WTC11 (cell line): ENCODE results near the gene PRDM5. TPM values are rescaled to one million over a fixed set of nuclear protein-coding genes. Genes with fewer than 3 reads are reported as not detected.
A peak's percentile ranks its signal among the peaks of the same experiment; 100 is the strongest.

Experiments
- ATAC-seq: fragments of 200-7000 bp; cut with Tn5 transposase; 2 replicates; pipeline ENCODE4 v1.10.0; 2021; ENCODE audit warnings: mild to moderate bottlenecking, moderate library complexity
- CTCF ChIA-PET: fragments of 300-600 bp; sonication (Branson Sonifier 250); formaldehyde crosslinking; loops from one replicate; lab custom pipeline; 2021; ENCODE audit warnings: antibody characterized with exemption; lab: Charles Lee
- POLR2A ChIA-PET: fragments of 350-600 bp; sonication (Branson Sonifier 250); formaldehyde crosslinking; loops from one replicate; lab custom pipeline; 2021; ENCODE audit warnings: antibody characterized with exemption; lab: Charles Lee
- DNase-seq: peaks from one replicate; pipeline ENCODE4 v3.0.0; 2021; ENCODE audit warnings: low spot score
- H3K27ac Mint-ChIP-seq: 2 replicates; pipeline ENCODE4 v1.8.0; 2021; ENCODE audit warnings: mixed read lengths
- H3K27me3 Mint-ChIP-seq: 2 replicates; pipeline ENCODE4 v1.8.0; 2021; ENCODE audit warnings: low read depth, mild to moderate bottlenecking, moderate library complexity, mixed read lengths
- H3K36me3 Mint-ChIP-seq: 2 replicates; pipeline ENCODE4 v1.8.0; 2021; ENCODE audit warnings: mixed read lengths
- H3K4me1 Mint-ChIP-seq: 2 replicates; pipeline ENCODE4 v1.8.0; 2022; ENCODE audit warnings: mixed read lengths
- H3K4me3 Mint-ChIP-seq: 2 replicates; pipeline ENCODE4 v1.8.0; 2021; ENCODE audit warnings: mild to moderate bottlenecking, moderate library complexity, mixed read lengths
- H3K9me3 Mint-ChIP-seq: 2 replicates; pipeline ENCODE4 v1.8.0; 2021; ENCODE audit warnings: mixed read lengths
- EMX1 ChIP-seq: fragments of 250-450 bp; sonication (Bioruptor Pico); IDR thresholded peaks from 2 replicates; pipeline ENCODE4 v1.8.0; 2021; ENCODE audit warnings: mild to moderate bottlenecking
- FOXJ3 ChIP-seq: sonication (generic); formaldehyde crosslinking; IDR thresholded peaks from 2 replicates; pipeline ENCODE4 v1.9.0; 2021; ENCODE audit warnings: missing genetic modification reagents, mild to moderate bottlenecking, borderline replicate concordance
- FOXP4 ChIP-seq: sonication (generic); formaldehyde crosslinking; IDR thresholded peaks from 2 replicates; pipeline ENCODE4 v1.8.0; 2022; ENCODE audit warnings: mild to moderate bottlenecking, missing genetic modification reagents
- GABPB1 ChIP-seq: sonication (generic); formaldehyde crosslinking; IDR thresholded peaks from 2 replicates; pipeline ENCODE4 v1.8.1; 2023; ENCODE audit warnings: mild to moderate bottlenecking, missing genetic modification reagents
- IRF1 ChIP-seq: sonication (generic); formaldehyde crosslinking; IDR thresholded peaks from 2 replicates; pipeline ENCODE4 v1.8.0; 2023; ENCODE audit warnings: missing genetic modification reagents
- NFATC4 ChIP-seq: fragments of 250-450 bp; sonication (Bioruptor Pico); IDR thresholded peaks from 2 replicates; pipeline ENCODE4 v1.9.0; 2021; ENCODE audit warnings: mild to moderate bottlenecking
- NFYB ChIP-seq: sonication (generic); formaldehyde crosslinking; conservative IDR thresholded peaks from 2 replicates; pipeline ENCODE4 v1.8.0; 2022; ENCODE audit warnings: low read depth, missing genetic modification reagents
- OVOL2 ChIP-seq: fragments of 250-450 bp; sonication (Bioruptor Pico); IDR thresholded peaks from 2 replicates; pipeline ENCODE4 v1.9.0; 2021; ENCODE audit warnings: mild to moderate bottlenecking, borderline replicate concordance
- TCF7 ChIP-seq: sonication (generic); formaldehyde crosslinking; IDR thresholded peaks from 2 replicates; pipeline ENCODE4 v1.8.0; 2022; ENCODE audit warnings: mild to moderate bottlenecking, low read depth, missing genetic modification reagents, moderate library complexity
- ZNF121 ChIP-seq: sonication (generic); formaldehyde crosslinking; IDR thresholded peaks from 2 replicates; pipeline ENCODE4 v1.8.0; 2023; ENCODE audit warnings: missing genetic modification reagents
- ZNF423 ChIP-seq: fragments of 250-450 bp; sonication (Bioruptor Pico); IDR thresholded peaks from 2 replicates; pipeline ENCODE4 v2.1.2; 2022; ENCODE audit warnings: mild to moderate bottlenecking, moderate library complexity
- total RNA-seq: library from RNA; stranded (reverse); gene quantifications from 3 replicates; pipeline ENCODE4 v1.2.3, GENCODE V29; 2021
- TF ChIP-seq, protein P1 (sequence below): sonication (generic); formaldehyde crosslinking; conservative IDR thresholded peaks from 2 replicates; pipeline ENCODE4 v1.8.1; 2023; ENCODE audit warnings: mild to moderate bottlenecking, low read depth, missing genetic modification reagents, moderate library complexity
- TF ChIP-seq, protein P2 (sequence below): sonication (generic); formaldehyde crosslinking; IDR thresholded peaks from 2 replicates; pipeline ENCODE4 v1.8.0; 2022; ENCODE audit warnings: mild to moderate bottlenecking, missing genetic modification reagents
- TF ChIP-seq, protein P3 (sequence below): sonication (generic); formaldehyde crosslinking; IDR thresholded peaks from 2 replicates; pipeline ENCODE4 v1.8.1; 2023; ENCODE audit warnings: mild to moderate bottlenecking, missing genetic modification reagents, borderline replicate concordance

Gene PRDM5
- total RNA-seq, 1 experiment from 2014 or later: 47.0 TPM

- TF ChIP-seq, protein P1, sequence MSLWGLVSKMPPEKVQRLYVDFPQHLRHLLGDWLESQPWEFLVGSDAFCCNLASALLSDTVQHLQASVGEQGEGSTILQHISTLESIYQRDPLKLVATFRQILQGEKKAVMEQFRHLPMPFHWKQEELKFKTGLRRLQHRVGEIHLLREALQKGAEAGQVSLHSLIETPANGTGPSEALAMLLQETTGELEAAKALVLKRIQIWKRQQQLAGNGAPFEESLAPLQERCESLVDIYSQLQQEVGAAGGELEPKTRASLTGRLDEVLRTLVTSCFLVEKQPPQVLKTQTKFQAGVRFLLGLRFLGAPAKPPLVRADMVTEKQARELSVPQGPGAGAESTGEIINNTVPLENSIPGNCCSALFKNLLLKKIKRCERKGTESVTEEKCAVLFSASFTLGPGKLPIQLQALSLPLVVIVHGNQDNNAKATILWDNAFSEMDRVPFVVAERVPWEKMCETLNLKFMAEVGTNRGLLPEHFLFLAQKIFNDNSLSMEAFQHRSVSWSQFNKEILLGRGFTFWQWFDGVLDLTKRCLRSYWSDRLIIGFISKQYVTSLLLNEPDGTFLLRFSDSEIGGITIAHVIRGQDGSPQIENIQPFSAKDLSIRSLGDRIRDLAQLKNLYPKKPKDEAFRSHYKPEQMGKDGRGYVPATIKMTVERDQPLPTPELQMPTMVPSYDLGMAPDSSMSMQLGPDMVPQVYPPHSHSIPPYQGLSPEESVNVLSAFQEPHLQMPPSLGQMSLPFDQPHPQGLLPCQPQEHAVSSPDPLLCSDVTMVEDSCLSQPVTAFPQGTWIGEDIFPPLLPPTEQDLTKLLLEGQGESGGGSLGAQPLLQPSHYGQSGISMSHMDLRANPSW (CRISPR knock-in tag): no peak
- no peak for TF ChIP-seq EMX1 (CRISPR knock-in tag)
- TF ChIP-seq, all 79 proteins: peak for 0
Measured at GRCh38 chr4:120731561-120731960, 191.0 kb downstream of the PRDM5 start (continued).

GRCh38 chr4:120730777-120731320 is 191.7 kb downstream of the PRDM5 start:
- no peak for DNase-seq
- H3K27me3 Mint-ChIP-seq: no peaks in the 10 kb centered on the region
- H3K27ac Mint-ChIP-seq: peak overlapping the region; percentile 56; the same call in 1 of the 2 replicates
- no peaks in the 10 kb centered on the region for H3K9me3 Mint-ChIP-seq
- POLR2A ChIA-PET: interaction anchor here (0.7 kb wide), 1 partner anchor 81 kb away, joined by 4 read pairs; no protein-coding TSS in a partner anchor
- peaks cover 22% of the 10 kb centered on the region for H3K4me1 Mint-ChIP-seq
- no peaks in the 10 kb centered on the region; the same call in 1 of the 2 replicates for H3K36me3 Mint-ChIP-seq
- TF ChIP-seq FOXP4 (CRISPR knock-in tag): no peak
- TF ChIP-seq, protein P2, sequence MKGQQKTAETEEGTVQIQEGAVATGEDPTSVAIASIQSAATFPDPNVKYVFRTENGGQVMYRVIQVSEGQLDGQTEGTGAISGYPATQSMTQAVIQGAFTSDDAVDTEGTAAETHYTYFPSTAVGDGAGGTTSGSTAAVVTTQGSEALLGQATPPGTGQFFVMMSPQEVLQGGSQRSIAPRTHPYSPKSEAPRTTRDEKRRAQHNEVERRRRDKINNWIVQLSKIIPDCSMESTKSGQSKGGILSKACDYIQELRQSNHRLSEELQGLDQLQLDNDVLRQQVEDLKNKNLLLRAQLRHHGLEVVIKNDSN: no peak
- TF ChIP-seq NFYB (CRISPR knock-in tag): no peak
- TF ChIP-seq TCF7: no peak
- no peak for TF ChIP-seq FOXJ3 (CRISPR knock-in tag)
- no peak for TF ChIP-seq ZNF121 (CRISPR knock-in tag)
- no peak for TF ChIP-seq NFATC4 (CRISPR knock-in tag)
- TF ChIP-seq, protein P3, sequence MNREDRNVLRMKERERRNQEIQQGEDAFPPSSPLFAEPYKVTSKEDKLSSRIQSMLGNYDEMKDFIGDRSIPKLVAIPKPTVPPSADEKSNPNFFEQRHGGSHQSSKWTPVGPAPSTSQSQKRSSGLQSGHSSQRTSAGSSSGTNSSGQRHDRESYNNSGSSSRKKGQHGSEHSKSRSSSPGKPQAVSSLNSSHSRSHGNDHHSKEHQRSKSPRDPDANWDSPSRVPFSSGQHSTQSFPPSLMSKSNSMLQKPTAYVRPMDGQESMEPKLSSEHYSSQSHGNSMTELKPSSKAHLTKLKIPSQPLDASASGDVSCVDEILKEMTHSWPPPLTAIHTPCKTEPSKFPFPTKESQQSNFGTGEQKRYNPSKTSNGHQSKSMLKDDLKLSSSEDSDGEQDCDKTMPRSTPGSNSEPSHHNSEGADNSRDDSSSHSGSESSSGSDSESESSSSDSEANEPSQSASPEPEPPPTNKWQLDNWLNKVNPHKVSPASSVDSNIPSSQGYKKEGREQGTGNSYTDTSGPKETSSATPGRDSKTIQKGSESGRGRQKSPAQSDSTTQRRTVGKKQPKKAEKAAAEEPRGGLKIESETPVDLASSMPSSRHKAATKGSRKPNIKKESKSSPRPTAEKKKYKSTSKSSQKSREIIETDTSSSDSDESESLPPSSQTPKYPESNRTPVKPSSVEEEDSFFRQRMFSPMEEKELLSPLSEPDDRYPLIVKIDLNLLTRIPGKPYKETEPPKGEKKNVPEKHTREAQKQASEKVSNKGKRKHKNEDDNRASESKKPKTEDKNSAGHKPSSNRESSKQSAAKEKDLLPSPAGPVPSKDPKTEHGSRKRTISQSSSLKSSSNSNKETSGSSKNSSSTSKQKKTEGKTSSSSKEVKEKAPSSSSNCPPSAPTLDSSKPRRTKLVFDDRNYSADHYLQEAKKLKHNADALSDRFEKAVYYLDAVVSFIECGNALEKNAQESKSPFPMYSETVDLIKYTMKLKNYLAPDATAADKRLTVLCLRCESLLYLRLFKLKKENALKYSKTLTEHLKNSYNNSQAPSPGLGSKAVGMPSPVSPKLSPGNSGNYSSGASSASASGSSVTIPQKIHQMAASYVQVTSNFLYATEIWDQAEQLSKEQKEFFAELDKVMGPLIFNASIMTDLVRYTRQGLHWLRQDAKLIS (CRISPR knock-in tag): no peak
- no peak for TF ChIP-seq OVOL2 (CRISPR knock-in tag)
- TF ChIP-seq IRF1 (CRISPR knock-in tag): no peak
- TF ChIP-seq ZNF423: no peak
- TF ChIP-seq GABPB1 (CRISPR knock-in tag): no peak
- TF ChIP-seq, all 79 proteins: peak for 0
- CTCF ChIA-PET: interaction anchor here (0.7 kb wide), 1 partner anchor 301 kb away, joined by 3 read pairs; no protein-coding TSS in a partner anchor
- peak; percentile 17 for ATAC-seq
- no peak overlapping the region for H3K4me3 Mint-ChIP-seq
